Esophagus squamous epithelium (tissue), 4 donors: ENCODE measurements around the gene COL6A3.

Experiments
- CTCF ChIP-seq, 6 experiments: fragments of 450-650 bp in 4 of 6; fragments of 200-600 bp in 2 of 6; sonication (generic) in 2 of 6; IDR thresholded peaks; one replicate each; pipeline ENCODE4 v1.5.1; 2016 to 2019; ENCODE audit warnings: antibody characterized with exemption in 6 of 6, mild to moderate bottlenecking in 4 of 6, moderate library complexity in 4 of 6
- POLR2A ChIP-seq, 4 donors: fragments of 450-650 bp; IDR thresholded peaks; one replicate each; pipeline ENCODE4 v1.6.1; 2017; ENCODE audit warnings: antibody characterized with exemption in 4 of 4, mild to moderate bottlenecking in 4 of 4, moderate library complexity in 3 of 4

GRCh38 chr2:237314198-237314597 lies 99.8 kb downstream of the COL6A3 start:
- TF ChIP-seq CTCF (IDR thresholded peaks at IDR 0.05) (no peak), POLR2A (IDR thresholded peaks at IDR 0.05) (no peak)
